NCI-H526 treated with DMSO at 0.1 percent for 48 hours (cell line): ENCODE results near the gene FGFR2.

Experiments
- DNase-seq: peaks from one replicate; lab custom pipeline; 2025; lab: John Stamatoyannopoulos, UW

Gene FGFR2

GRCh38 chr10:121493521-121493920 lies 104.7 kb downstream of the FGFR2 start:
- no peak for DNase-seq

GRCh38 chr10:121490871-121491519 lies 107.2 kb downstream of the FGFR2 start:
- DNase-seq = no peak

GRCh38 chr10:121485436-121486139 lies 112.7 kb downstream of the FGFR2 start:
- no peak for DNase-seq

GRCh38 chr10:121484816-121485215 lies 113.4 kb downstream of the FGFR2 start:
- DNase-seq = no peak

- no peak for DNase-seq
These were observed 113.8 kb downstream of the FGFR2 start for GRCh38 chr10:121484401-121484800.

GRCh38 chr10:121481180-121481579 lies 117.1 kb downstream of the FGFR2 start:
- DNase-seq = no peak

- no peak for DNase-seq
These were observed 119.7 kb downstream of the FGFR2 start for GRCh38 chr10:121478556-121478955.

GRCh38 chr10:121469797-121470606 lies 128.2 kb downstream of the FGFR2 start:
- DNase-seq = peak; percentile 19

- no peak for DNase-seq
These were observed 129.5 kb downstream of the FGFR2 start for GRCh38 chr10:121468726-121469125.

- no peak for DNase-seq
These were observed 131.8 kb downstream of the FGFR2 start for GRCh38 chr10:121466424-121466823.

GRCh38 chr10:121465215-121465614 lies 133.0 kb downstream of the FGFR2 start:
- DNase-seq = no peak

- DNase-seq = no peak
These were observed 133.7 kb downstream of the FGFR2 start for GRCh38 chr10:121464517-121464916.

GRCh38 chr10:121462955-121463354 lies 135.3 kb downstream of the FGFR2 start:
- no peak for DNase-seq

GRCh38 chr10:121462281-121462680 lies 136.0 kb downstream of the FGFR2 start:
- DNase-seq = no peak

- no peak for DNase-seq
These were observed 136.9 kb downstream of the FGFR2 start for GRCh38 chr10:121461307-121461706.

GRCh38 chr10:121460733-121461132 lies 137.5 kb downstream of the FGFR2 start:
- DNase-seq = no peak

- DNase-seq = no peak
These were observed 138.4 kb downstream of the FGFR2 start for GRCh38 chr10:121459622-121460453.

- DNase-seq = no peak
These were observed 139.0 kb downstream of the FGFR2 start for GRCh38 chr10:121459279-121459621.

- DNase-seq = no peak
These were observed 140.5 kb downstream of the FGFR2 start for GRCh38 chr10:121457729-121458128.

GRCh38 chr10:121455377-121455776 lies 142.9 kb downstream of the FGFR2 start:
- DNase-seq = no peak

GRCh38 chr10:121454781-121455180 lies 143.5 kb downstream of the FGFR2 start:
- no peak for DNase-seq

- no peak for DNase-seq
These were observed 145.1 kb downstream of the FGFR2 start for GRCh38 chr10:121453160-121453559.
